RWPE2 (cell line): ENCODE measurements around the gene KIAA1143.

Experiments
- ATAC-seq: fragments of 200-7000 bp; cut with Tn5 transposase; 3 replicates; pipeline ENCODE4 v1.9.1; 2021; ENCODE audit warnings: low read depth
- DNase-seq: peaks from one replicate; pipeline ENCODE4 v3.0.0-alpha.2; 2020; ENCODE audit warnings: low spot score
- H3K27ac ChIP-seq: fragments of 450-650 bp; 2 replicates; pipeline ENCODE4 v1.5.1; 2017; ENCODE audit warnings: mild to moderate bottlenecking; ENCODE audit not compliant: poor library complexity, severe bottlenecking
- H3K27me3 ChIP-seq: fragments of 250-450 bp; sonication (Bioruptor Pico); 2 replicates; pipeline ENCODE4 v1.5.1; 2021; ENCODE audit warnings: mild to moderate bottlenecking, moderate library complexity; ENCODE audit not compliant: insufficient read depth, poor library complexity, severe bottlenecking
- H3K36me3 ChIP-seq: fragments of 250-450 bp; sonication (Bioruptor Pico); 2 replicates; pipeline ENCODE4 v1.5.1; 2020; ENCODE audit warnings: low read depth, mild to moderate bottlenecking, moderate library complexity
- H3K4me1 ChIP-seq: fragments of 250-450 bp; sonication (Bioruptor Pico); 2 replicates; pipeline ENCODE4 v1.5.1; 2021; ENCODE audit warnings: mild to moderate bottlenecking, moderate library complexity; ENCODE audit not compliant: insufficient read depth, poor library complexity, severe bottlenecking
- H3K4me3 ChIP-seq: fragments of 250-450 bp; sonication (Bioruptor Pico); 2 replicates; pipeline ENCODE4 v1.5.1; 2021; ENCODE audit warnings: mild to moderate bottlenecking, moderate library complexity; ENCODE audit not compliant: severe bottlenecking
- H3K9me3 ChIP-seq: fragments of 250-450 bp; sonication (Bioruptor Pico); 2 replicates; pipeline ENCODE4 v1.5.1; 2021; ENCODE audit warnings: mild to moderate bottlenecking, moderate library complexity; ENCODE audit not compliant: severe bottlenecking
- TF ChIP-seq, protein P1 (sequence below): fragments of 450-650 bp; IDR thresholded peaks from one replicate; pipeline ENCODE4 v1.5.1; 2017; ENCODE audit warnings: mild to moderate bottlenecking, moderate library complexity; ENCODE audit not compliant: poor library complexity, severe bottlenecking

KIAA1143 gene

DNA sequence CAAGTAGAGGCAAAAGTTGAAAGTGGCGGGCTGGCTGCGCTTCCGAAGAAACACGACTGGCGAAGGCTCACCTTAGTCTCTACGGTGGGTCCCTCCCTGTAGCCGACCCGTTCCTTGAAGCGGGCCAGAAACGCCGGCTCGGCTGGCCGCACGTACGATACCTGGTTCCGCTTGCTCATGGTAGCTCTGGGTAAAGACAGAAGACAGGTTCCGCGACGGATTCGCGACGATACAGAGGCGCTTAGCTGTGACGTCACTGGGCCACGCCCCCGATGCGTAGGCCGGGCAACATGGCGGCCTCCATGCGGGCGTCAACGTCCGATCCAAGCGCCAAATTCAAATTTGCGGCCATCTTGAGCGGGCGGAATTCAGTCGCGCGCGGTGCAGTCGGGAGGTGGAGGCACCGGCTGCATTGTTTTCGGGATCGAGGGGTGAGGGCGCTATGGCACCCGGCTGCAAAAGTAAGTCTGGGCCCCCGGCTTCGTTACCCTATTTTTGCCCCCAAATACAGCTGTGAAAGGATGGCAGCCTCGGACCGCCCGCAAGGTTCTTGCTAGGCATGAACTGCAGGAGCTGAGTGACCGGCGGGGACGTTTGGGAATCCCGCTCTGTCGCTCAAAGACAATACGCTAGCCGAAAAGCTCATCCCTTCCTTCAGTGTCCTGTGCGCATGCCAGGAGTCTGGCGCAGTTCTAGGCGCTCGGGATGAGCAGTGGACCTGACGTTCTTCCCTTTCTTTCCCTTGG is at the start of gene KIAA1143, which contains the start of gene KIF15:
Gene KIAA1143 (minus strand): TSS at position 196 of the 746 bp plus-strand sequence. CDS start 17 bp downstream, at position 179.
Gene KIF15 (plus strand): TSS at position 371 of the 746 bp plus-strand sequence. CDS start 72 bp downstream, at position 443.
- H3K4me1 ChIP-seq = no peaks in the 10 kb centered on the region
- peak within 1 kb of the TSS; percentile 68 for H3K27ac ChIP-seq
- ATAC-seq (peak; percentile 88), DNase-seq (peak; percentile 91)
- H3K36me3 ChIP-seq = peaks cover 53% of the 10 kb centered on the region
- H3K27me3 ChIP-seq = no peaks in the 10 kb centered on the region
- TF ChIP-seq, protein P1, sequence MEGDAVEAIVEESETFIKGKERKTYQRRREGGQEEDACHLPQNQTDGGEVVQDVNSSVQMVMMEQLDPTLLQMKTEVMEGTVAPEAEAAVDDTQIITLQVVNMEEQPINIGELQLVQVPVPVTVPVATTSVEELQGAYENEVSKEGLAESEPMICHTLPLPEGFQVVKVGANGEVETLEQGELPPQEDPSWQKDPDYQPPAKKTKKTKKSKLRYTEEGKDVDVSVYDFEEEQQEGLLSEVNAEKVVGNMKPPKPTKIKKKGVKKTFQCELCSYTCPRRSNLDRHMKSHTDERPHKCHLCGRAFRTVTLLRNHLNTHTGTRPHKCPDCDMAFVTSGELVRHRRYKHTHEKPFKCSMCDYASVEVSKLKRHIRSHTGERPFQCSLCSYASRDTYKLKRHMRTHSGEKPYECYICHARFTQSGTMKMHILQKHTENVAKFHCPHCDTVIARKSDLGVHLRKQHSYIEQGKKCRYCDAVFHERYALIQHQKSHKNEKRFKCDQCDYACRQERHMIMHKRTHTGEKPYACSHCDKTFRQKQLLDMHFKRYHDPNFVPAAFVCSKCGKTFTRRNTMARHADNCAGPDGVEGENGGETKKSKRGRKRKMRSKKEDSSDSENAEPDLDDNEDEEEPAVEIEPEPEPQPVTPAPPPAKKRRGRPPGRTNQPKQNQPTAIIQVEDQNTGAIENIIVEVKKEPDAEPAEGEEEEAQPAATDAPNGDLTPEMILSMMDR = peak; percentile 13
- peaks cover 3% of the 10 kb centered on the region for H3K9me3 ChIP-seq
- H3K4me3 ChIP-seq = peak within 1 kb of the TSS; percentile 55

DNA sequence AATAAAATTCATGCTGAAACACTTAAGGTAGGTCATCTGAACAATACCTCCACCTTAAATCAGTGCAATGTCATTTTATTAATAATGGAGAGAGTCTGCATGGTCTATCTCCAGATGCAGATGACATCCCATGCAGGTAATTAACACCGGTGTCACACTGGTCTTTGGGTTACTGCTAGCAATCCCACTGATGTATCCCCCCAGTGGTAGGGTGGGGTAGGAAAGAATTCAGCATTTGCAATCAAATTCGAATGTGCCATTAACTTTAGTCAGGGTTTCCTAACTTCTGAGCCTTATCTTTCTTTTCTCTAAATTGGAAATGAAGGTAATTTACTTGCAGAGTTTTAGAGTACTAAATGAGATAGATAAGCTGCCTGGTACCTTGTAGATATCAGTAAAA is 44.5 kb upstream of the KIAA1143 start:
- Histone ChIP-seq H3K9me3 (no peaks in the 10 kb centered on the region), H3K4me1 (no peaks in the 10 kb centered on the region), H3K27me3 (no peaks in the 10 kb centered on the region), H3K4me3 (no peak overlapping the region), H3K36me3 (peaks cover 92% of the 10 kb centered on the region), H3K27ac (no peak overlapping the region)
- no peak for ATAC-seq
- no peak for DNase-seq
- TF ChIP-seq, protein P1 = no peak

DNA sequence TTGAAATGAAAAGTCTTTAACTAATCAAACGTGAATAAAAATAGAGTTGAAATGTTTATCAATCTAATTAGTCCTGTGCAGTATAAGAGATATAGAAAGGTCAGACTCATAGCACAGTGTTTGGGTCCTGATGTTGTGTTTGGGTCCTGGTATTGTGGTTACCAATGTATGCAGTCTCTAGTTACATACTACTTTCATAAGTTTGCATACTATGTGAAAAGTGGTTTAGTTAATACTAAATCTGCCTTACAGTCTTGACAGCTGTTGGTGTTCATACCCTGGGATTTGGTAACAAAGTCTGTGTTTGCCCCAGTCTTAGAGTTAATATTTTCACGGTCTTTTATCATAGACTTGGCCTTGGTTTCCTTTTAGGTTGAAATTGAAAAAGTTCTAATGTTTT is 41.9 kb upstream of the KIAA1143 start:
- no peak overlapping the region for H3K27ac ChIP-seq
- H3K9me3 ChIP-seq = no peaks in the 10 kb centered on the region
- no peaks in the 10 kb centered on the region for H3K27me3 ChIP-seq
- no peak for DNase-seq
- H3K4me1 ChIP-seq = no peaks in the 10 kb centered on the region
- peaks cover 93% of the 10 kb centered on the region for H3K36me3 ChIP-seq
- no peak for ATAC-seq
- no peak overlapping the region for H3K4me3 ChIP-seq
- TF ChIP-seq, protein P1 = no peak

DNA sequence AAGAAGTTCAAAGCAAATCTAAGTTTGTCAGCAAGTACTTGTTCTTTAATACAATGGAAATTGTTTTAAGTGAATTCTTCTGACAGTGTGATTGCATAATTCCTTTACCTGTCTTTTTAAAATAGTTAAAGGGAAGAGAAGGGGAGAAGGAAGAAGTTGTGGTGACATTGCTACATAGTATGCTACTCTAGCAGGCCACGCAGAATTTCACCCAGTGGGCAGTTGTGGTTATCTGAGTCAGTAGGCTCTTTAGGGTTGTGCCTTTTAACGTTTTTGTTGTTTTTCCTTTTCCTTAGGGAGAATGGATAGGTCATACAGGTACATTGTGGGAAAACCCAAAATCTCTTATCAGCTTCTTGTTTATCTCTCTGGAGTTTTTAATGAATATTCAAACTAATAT is 40.6 kb upstream of the KIAA1143 start:
- TF ChIP-seq, protein P1 = no peak
- Histone ChIP-seq H3K4me3 (no peak overlapping the region), H3K9me3 (no peaks in the 10 kb centered on the region), H3K4me1 (no peaks in the 10 kb centered on the region), H3K27me3 (no peaks in the 10 kb centered on the region), H3K36me3 (peaks cover 94% of the 10 kb centered on the region), H3K27ac (no peak overlapping the region)
- DNase-seq = no peak
- no peak for ATAC-seq

DNA sequence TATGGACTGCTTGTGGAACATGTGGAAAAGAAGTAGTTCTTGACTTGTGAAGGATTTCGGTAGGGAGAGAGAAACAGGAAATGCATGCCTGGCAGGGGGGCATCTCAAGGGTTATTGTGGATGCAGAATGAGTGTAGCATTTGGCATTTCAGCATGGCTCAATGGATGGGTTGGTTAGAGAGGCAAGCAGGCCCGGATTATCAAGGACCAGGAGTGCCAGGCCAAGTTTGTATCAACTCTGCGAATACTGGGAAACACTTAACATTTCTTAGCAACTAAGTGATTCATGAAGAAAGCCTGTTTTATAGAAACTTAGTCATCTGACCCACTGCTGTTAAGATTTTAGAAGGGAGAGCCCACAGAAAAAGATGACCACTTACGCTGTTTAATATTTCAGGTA is 33.8 kb upstream of the KIAA1143 start:
- Histone ChIP-seq H3K36me3 (peaks cover 85% of the 10 kb centered on the region), H3K9me3 (no peaks in the 10 kb centered on the region), H3K4me1 (no peaks in the 10 kb centered on the region), H3K4me3 (no peak overlapping the region), H3K27me3 (no peaks in the 10 kb centered on the region), H3K27ac (no peak overlapping the region)
- ATAC-seq (no peak), DNase-seq (no peak)
- TF ChIP-seq, protein P1 = no peak
